Stomach (tissue), 4 donors: ENCODE results near the gene TNS3.

Experiments used
- CTCF ChIP-seq, 7 experiments: fragments of 450-650 bp in 4 of 7; fragments of 200-600 bp in 3 of 7; sonication (generic) in 3 of 7; IDR thresholded peaks; one replicate each; pipeline ENCODE4 v1.5.1; 2016 to 2019; ENCODE audit warnings: antibody characterized with exemption in 7 of 7, control low read depth in 2 of 7, mild to moderate bottlenecking in 1 of 7
- EP300 ChIP-seq: sonication (generic); formaldehyde crosslinking; IDR thresholded peaks from one replicate; pipeline ENCODE4 v1.6.1; 2017; ENCODE audit warnings: antibody characterized with exemption
- POLR2A ChIP-seq, 4 donors: fragments of 450-650 bp; IDR thresholded peaks; one replicate each; pipeline ENCODE4 v1.6.1; 2016; ENCODE audit warnings: antibody characterized with exemption in 4 of 4, control low read depth in 2 of 4, mild to moderate bottlenecking in 1 of 4, moderate library complexity in 1 of 4
- POLR2AphosphoS5 ChIP-seq, 3 donors: sonication (generic); formaldehyde crosslinking; IDR thresholded peaks; one replicate each; pipeline ENCODE4 v1.6.1; 2016; ENCODE audit warnings: antibody characterized with exemption in 3 of 3

GRCh38 chr7:47549397-47549796 is 32.5 kb downstream of the TNS3 start:
- TF ChIP-seq POLR2A (IDR thresholded peaks at IDR 0.05) = no peak
- TF ChIP-seq CTCF (IDR thresholded peaks at IDR 0.05) = no peak
- TF ChIP-seq EP300 = no peak
- no peak for TF ChIP-seq POLR2AphosphoS5 (IDR thresholded peaks at IDR 0.05)
